ENCODE data around the gene DCX.
"Not testable (repeated sequence)": the region's sequence is repeated elsewhere in the genome, so short reads cannot be mapped to it uniquely, and the experiment has no call there.

Gene DCX

GRCh38 chrX:111353793-111354192 lies 58.2 kb downstream of the DCX start:
- TF ChIP-seq POLR2A (IDR thresholded peaks at IDR 0.05; ENCODE audit: low read length) (no peak), GATA1 (IDR thresholded peaks at IDR 0.05; ENCODE audit: low read depth, low read length) (no peak)
- no peak for DNase-seq

DNA sequence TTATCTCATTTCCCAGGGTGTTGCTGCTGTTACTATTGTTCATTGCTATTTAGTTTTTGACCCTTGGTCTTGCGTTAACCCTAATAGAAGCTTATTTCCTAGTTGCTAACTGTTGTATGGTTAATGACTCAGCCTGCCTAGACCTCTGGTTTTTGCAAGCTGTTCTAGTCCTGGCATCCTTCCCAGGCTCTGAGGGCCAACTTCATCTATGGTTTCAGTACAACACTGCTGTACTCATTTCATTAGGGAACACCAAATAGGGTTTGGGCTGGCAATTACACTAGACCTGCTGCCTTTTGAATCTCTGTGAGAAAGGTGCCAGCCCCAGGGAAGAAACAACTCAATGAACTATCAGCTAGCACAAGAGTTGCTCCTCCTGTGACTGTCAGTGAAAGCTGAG lies 59.6 kb downstream of the DCX start:
- DNase-seq: no peak
- TF ChIP-seq GATA1 (IDR thresholded peaks at IDR 0.05; ENCODE audit: low read depth, low read length) (no peak), POLR2A (IDR thresholded peaks at IDR 0.05; ENCODE audit: low read length) (no peak)

DNA sequence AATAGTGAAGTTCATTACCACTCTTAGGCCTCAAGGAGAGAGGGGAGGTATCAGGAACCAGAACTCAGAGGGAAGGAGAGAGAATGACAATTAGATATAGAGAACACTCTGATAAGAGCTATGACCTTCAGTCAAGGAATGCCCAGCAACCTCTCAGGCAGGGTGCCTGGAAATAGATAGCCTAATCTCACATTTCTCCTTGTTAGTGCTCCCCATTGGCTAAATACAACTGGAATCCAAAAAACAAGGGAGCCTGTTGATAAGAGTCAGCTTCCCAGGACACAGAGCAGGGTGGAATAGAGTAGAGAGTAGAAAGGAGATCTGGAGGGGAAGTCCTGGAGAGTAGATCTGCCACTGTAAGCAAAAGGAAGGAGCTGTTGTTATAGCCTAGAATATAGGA lies 62.1 kb downstream of the DCX start:
- DNase-seq: no peak
- TF ChIP-seq GATA1 (IDR thresholded peaks at IDR 0.05; ENCODE audit: low read depth, low read length) (no peak), POLR2A (IDR thresholded peaks at IDR 0.05; ENCODE audit: low read length) (no peak)

GRCh38 chrX:111349101-111349500 lies 62.9 kb downstream of the DCX start:
- no peak for TF ChIP-seq POLR2A (IDR thresholded peaks at IDR 0.05; ENCODE audit: low read length)
- TF ChIP-seq GATA1 (IDR thresholded peaks at IDR 0.05; ENCODE audit: low read depth, low read length): no peak
- DNase-seq: no peak

GRCh38 chrX:111348429-111348828 lies 63.6 kb downstream of the DCX start:
- no peak for TF ChIP-seq GATA1 (IDR thresholded peaks at IDR 0.05; ENCODE audit: low read depth, low read length)
- no peak for TF ChIP-seq POLR2A (IDR thresholded peaks at IDR 0.05; ENCODE audit: low read length)
- no peak for DNase-seq

DNA sequence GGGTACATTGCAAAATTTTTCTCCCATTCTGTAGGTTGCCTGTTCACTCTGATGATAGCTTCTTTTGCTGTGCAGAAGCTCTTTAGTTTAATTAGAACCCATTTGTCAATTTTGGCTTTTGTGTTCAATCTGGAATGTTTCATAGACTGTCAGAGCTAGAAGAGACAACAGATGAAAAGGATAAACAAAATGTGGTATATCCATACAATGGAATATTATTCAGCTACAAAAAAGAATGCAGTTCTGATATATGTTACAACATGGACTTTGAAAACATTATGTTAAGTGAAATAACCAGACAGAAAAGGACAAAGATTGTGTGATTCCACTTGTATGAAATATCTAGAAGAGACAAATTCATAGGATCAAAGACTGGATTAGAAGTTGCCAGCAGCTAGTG lies 65.8 kb downstream of the DCX start:
- not testable (repeated sequence) for DNase-seq

DNA sequence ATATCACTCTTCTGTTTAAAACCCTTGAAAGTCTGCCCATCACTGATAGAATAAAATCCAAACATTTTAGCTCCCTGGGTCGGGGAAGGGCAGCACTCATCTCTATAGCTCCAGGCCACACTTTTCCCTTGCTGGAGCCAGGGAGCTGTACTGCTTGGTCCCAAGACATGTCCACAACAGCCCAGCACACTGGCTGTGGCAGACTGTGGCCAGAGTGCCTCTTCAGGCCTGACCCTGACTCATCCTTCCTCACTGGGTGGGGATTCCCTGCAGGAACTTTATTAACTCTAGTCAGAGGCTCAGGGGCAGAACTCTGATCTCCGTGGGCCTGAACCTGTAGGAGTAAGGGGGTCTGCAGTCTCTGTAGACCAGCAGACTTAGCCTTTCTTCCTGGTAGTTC lies 71.9 kb downstream of the DCX start:
- DNase-seq: no peak
- TF ChIP-seq POLR2A (IDR thresholded peaks at IDR 0.05; ENCODE audit: low read length): no peak
- TF ChIP-seq GATA1 (IDR thresholded peaks at IDR 0.05; ENCODE audit: low read depth, low read length): no peak

DNA sequence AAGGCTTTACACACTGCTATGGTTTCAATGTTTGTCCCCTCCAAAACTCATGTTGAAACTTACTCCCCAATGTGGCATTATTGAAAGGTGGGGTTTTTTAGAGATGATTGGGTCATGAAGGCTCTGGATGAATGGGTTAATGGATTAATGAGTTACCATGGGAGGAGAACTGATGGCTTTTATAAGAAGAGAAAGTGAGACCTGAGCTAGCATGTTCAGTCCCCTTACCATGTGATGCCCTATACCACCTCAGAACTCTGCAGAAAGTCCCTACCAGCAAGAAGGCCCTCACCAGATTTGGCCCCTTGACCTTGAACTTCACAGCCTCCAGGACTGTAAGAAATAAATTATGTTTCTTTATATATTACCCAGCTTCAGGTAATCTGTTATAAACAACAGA lies 72.8 kb downstream of the DCX start:
- no peak for DNase-seq
- TF ChIP-seq POLR2A (IDR thresholded peaks at IDR 0.05; ENCODE audit: low read length) (no peak), GATA1 (IDR thresholded peaks at IDR 0.05; ENCODE audit: low read depth, low read length) (no peak)

DNA sequence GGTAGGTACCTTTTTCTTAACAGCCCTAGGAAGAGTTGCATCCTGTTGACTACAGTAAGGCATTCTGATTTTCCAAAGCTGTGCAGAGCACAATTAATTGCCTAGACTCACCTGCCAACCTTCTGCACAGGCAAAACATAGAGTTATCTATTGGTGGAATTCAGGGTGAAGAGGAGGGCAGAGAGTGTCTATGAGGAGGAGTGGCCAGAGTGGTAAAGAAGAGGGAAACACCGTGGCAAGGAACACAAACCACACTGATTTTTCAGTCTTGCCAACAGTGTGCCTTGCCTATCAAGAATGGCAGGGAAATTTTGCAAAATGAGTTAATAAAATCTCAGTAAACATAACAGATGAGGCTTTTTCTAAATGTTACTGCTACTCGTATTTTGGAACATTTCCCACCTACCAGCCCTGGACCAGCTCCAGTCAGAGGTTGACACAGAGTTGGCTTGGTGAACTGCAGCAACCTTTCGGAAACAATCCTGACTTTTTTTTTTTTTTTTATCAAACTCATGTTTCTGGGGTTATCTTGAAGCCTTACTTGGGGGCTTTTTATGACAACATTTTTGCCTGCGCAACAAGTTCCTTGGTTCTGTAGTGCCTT lies 73.8 kb downstream of the DCX start:
- TF ChIP-seq GATA1 (IDR thresholded peaks at IDR 0.05; ENCODE audit: low read depth, low read length) (no peak), POLR2A (IDR thresholded peaks at IDR 0.05; ENCODE audit: low read length) (no peak)
- no peak for DNase-seq

GRCh38 chrX:111337067-111337637 lies 74.8 kb downstream of the DCX start:
- TF ChIP-seq GATA1 (IDR thresholded peaks at IDR 0.05; ENCODE audit: low read depth, low read length): no peak
- DNase-seq: no peak

- no peak for DNase-seq
- TF ChIP-seq POLR2A (IDR thresholded peaks at IDR 0.05; ENCODE audit: low read length) (no peak), GATA1 (IDR thresholded peaks at IDR 0.05; ENCODE audit: low read depth, low read length) (no peak)
Observed at GRCh38 chrX:111336141-111336540, 75.9 kb downstream of the DCX start.

DNA sequence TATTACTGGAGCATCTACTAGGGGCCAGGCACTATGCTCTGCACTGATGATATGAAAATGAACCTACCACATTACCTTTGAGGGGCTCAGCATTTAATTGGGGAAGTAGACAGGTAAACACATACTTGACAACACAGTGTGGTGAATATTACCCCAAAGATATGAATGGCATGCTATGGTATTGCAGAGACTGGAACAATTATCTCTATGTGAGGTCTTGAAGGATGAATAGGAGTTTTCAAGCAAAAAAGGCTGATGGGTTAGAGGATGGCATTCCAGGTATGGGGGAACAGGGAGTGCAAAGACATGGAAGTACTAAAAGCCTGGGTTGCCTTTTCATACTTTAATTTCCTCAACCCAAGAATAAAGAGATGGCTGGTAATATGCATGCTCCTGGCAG lies 82.6 kb downstream of the DCX start:
- TF ChIP-seq GATA1 (IDR thresholded peaks at IDR 0.05; ENCODE audit: low read depth, low read length) (no peak), POLR2A (IDR thresholded peaks at IDR 0.05; ENCODE audit: low read length) (no peak)

DNA sequence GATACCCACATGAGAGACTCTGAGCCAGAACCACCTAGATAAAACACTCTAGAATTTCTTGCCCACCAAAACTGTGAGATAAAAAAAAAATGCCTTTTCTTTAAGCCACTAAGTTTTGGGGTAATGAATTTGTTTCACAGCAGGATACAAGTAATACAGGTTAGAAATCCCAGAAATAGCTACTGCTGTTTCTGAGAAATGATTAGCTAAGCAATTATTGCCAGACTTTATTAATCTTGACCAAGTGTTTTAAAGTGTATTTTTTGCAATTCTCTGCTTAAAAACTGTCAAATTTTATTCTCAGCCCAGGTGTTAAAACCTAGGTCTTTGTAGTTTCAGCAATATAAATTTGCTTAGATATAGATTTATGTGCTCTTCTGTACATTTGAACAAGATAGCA lies 83.1 kb downstream of the DCX start:
- TF ChIP-seq POLR2A (IDR thresholded peaks at IDR 0.05; ENCODE audit: low read length): no peak
- no peak for TF ChIP-seq GATA1 (IDR thresholded peaks at IDR 0.05; ENCODE audit: low read depth, low read length)
- DNase-seq: no peak

More for the DNA sequence above, 82.6 kb downstream of the DCX start:
- no peak for DNase-seq

DNA sequence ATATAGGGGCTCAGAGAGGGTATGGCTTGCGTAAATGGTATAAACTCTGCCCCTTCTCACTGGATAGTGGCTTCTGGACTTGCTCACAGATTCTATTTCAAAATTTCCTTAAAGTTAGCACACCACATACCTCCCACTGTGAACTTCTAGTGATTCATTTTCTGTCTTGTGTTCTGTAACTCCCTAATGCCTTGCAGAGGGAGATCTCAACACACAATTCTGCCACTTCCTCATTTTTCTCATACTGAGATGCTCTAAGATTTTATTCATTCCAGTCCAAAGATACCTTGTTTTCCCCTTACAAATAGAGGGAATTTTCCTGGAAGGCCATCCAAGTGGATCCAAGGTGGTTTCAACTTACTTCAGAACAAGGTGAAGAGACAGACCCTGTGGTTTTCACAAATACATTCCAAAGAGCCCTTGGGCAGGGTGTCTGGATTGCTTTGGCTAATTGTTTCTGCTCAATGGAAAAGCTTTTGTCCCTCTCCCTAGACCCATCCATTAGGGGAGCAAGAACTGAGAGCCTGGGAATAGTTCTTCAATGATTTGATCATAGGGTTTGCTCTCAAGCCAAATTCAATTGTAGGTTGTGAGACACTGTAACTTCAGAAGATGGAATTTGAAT lies 89.6 kb downstream of the DCX start:
- no peak for DNase-seq

DNA sequence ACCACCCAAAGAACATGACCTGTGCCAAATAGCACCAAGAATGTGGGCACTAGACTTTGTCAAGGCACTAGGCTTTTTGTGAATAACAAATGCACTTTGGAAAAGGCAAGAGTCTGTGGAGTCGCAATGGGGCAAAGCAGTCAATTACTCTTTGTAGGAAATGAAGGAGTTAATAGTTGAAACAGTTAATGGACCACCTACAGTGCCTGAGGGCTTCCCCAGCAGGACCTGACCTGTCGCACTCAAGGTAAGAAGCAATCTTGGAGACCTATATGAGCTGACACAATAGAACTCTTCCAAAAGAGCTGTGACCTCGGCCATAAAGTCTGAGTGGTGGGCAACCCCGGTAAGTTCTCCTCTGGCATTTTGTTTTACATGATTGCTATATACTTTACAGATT lies 92.5 kb downstream of the DCX start:
- DNase-seq: no peak
- TF ChIP-seq POLR2A (IDR thresholded peaks at IDR 0.05; ENCODE audit: low read length) (no peak), GATA1 (IDR thresholded peaks at IDR 0.05; ENCODE audit: low read depth, low read length) (no peak)

More for the DNA sequence above, 89.6 kb downstream of the DCX start:
- TF ChIP-seq GATA1 (IDR thresholded peaks at IDR 0.05; ENCODE audit: low read depth, low read length) (no peak), POLR2A (IDR thresholded peaks at IDR 0.05; ENCODE audit: low read length) (no peak)
